NCI-H774 (cell line): ENCODE measurements around the gene NTM.

Experiments
- DNase-seq: peaks from one replicate; lab custom pipeline; 2025; lab: John Stamatoyannopoulos, UW

Gene NTM

DNA sequence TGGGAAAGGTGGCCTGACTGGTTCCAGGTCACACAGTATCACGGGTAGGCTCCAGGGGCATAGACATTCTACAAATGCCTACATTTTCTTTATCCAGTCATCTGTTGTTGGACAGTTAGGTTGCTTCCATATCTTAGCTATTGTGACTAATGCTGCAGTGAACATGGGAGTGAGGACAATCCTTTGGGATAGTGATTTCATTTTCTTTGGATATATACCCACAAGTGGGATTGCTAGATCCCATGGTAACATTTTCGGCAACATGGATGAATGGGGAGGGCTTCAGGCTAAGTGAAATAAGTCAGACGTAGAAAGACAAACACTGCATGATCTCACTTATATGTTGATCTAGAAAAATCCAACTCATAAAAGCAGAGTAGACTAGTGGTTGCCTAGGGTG, 744.3 kb downstream of the NTM start:
- no peak for DNase-seq

DNA sequence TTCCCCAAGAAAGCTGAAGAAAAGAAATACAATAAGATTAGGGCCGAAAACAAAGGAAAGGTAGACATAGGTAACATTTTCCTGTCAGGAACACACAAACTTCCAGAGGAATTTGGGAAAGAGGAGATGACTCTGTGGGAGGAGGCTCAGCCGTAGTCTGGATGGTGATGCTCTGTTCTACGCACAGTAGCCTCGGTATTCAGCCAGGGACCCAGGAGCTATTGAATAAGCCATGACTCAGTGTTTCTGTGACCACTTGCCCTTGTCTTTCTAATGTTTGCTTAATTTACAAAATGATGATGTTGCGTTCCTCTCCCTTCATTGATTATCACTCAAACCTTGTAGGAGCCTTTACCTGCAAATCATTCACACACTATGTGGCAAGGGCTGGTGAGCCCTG, 745.0 kb downstream of the NTM start:
- DNase-seq, result no peak

DNA sequence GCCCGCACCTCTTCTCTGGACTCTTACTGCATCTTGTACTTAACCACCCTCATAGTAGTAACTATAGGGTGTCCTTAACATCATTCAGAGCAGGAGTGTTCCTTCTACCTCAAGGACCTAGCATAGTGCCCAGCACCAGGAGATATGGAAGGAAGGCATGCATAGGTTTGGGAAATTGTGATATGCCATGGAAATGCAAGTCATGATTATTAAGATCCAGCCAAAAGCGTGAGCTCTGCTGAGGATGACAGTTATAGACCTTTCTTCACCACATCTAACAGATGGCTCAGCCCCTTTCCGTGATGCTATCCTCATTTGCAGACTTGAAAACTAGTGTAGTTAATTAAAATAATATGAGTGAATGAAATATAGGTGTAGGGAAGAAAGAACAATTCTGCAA, 746.1 kb downstream of the NTM start:
- DNase-seq, result no peak

DNA sequence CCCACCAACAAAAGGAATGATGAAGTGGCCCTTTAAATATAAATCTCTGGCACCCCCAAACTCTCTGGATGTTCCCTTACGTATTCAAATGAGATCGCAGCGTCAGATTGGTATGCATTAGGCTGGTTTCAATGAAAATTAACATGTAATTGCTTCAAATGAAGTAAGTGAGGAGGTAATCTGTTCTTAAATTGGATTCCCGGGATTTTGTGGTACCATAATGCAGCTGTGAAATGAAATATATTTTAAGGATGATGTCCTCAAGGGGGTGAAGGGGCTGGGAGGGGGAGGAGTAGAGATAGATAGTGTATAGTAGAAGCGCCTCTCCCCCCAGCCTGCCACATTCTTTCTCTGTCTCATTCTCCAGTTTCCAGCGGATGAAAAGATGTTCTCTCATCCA, 748.2 kb downstream of the NTM start:
- DNase-seq, result no peak

DNA sequence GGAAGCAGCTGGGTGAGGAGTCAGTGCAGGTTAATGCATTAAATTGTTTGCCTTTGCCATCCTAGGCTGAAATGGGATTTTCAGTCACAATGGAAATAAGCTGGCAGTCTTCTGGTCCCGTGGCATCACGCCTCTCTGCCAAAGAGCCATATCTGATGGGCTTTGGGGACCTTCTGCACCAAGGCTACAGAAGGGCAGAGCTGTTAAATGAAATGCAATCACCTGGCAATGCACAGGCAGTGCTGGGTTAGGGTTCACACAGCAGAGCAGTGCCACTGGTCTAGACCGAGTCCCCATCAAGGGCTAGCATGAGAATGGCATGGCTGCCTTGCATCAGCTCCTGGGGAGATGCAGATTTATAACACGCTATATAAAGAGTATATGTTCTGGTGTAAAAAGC, 749.2 kb downstream of the NTM start:
- DNase-seq, result no peak

DNA sequence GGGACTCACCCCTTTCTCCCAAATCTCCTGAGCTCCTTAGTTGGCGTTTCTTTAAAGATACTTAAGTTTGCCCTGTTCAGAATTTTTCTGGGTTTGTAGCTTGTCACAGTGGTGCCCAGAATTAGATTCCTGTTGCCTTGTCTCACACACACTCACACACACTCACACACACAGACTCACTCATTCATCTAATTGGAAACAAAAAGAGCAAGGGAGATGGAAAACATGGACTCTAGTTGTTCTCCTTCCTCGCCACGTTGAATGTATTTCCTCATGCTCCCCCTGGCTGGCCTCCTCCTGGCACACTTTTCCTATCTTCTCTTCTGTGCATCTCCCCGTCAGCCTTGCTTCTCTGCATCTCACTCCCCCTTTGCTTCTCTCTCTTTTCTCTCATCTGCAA, 752.3 kb downstream of the NTM start:
- no peak for DNase-seq

DNA sequence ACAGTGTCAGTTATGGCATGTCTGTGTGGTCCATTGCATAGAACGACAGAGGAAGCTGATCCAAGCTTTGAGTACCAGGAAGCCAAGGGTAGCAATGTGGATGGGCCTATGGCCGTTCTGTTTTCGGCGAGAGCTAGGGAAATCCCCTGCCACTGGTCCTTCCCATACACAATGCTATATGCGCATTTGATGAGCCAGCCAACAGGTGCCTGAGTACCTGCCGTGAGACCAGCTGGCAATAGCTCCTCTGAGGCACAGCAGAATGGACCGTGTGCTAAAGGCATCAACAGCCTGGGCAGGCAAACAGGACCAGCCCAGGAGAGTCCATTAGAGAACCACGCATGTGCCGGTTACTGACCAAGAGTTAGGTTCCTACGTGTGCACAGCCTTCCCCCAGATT, 753.0 kb downstream of the NTM start:
- DNase-seq, result no peak

DNA sequence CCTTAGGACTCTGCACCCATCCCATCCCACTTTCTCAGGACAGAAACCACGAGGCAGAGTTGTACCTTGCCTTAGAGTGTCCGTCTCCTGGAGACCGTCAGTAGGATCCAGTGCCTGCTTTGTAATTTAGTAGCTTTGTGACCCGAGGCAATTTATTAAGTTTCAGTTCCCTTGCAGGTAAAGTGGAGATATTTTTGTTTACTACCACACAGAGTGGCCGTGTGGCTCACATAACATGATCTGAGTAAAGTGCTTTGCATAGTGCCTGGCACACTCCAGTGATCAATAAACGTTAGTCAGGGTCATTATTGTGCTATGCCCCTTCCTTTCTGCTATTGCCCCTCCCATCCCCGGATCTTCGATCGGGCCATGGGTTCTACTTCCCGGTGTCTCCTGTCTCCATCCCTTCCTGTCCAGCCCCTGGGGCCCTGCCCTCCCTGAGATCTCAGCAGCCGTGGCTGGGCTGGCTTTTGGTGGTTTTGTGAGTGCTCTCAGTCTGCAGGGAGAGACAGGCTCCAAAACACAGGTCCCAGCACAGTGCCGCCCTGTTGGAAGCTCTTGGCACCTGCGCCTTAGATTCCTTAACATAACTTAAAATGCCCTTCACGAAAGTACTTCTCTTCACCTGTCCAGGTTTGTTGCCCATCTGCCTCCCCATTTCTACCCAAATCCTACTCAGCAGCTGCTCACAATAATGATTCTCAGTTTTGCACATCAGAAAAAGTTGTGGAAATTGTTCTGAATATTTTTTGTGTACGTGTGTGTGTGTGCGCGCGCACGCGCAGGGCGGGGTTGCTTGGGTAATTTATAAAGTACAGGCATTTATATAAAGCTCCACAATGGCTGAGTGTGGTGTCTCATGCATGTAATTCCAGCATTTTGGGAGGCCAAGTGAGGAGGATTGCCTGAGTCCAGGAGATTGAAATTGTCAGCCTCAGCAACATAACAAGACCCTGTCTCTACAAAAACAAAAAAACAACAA, 753.7 kb downstream of the NTM start:
- no peak for DNase-seq

DNA sequence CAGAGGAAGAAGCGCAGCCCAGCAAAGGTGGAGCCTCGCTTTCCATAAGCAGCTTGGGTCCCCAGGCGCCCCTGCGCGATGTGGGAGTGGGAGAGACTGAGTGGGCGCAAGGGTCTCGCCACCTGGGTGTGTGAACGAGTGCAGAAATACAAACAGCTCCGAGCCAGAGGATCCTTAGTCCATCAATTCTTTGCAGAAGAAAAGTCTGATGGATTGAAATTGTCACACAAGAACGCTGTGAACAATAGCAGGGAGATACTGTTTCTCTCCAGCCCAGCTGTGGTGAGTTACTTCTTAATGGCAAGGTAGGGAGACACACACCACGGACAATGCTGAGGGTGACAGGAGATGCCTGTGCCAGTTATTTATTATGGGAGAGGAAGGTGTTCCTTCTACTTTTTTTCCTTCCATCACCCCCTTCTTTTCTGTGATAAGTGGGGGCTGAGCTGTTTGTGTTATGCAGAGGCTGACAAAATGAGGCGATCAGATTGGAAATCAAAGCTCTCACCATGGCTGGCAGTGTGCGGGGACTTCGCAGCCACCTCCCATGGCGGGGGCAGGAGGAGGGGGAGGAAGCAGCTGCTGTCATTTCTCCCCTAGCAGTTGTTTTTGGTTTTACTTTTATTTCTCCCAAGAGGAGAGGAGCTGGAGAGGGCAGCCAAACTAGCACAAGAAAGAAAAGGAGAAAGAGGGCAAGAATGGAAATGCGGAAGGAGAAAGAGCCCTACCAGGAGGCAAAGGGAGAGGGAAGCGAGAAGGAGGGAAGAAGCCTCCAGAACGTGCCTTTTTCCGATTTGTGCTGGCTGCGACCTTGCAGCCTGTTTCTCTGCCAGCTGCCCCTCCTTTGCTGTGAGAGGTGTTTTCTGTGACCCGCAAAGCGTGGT, 755.8 kb downstream of the NTM start:
- no peak for DNase-seq

DNA sequence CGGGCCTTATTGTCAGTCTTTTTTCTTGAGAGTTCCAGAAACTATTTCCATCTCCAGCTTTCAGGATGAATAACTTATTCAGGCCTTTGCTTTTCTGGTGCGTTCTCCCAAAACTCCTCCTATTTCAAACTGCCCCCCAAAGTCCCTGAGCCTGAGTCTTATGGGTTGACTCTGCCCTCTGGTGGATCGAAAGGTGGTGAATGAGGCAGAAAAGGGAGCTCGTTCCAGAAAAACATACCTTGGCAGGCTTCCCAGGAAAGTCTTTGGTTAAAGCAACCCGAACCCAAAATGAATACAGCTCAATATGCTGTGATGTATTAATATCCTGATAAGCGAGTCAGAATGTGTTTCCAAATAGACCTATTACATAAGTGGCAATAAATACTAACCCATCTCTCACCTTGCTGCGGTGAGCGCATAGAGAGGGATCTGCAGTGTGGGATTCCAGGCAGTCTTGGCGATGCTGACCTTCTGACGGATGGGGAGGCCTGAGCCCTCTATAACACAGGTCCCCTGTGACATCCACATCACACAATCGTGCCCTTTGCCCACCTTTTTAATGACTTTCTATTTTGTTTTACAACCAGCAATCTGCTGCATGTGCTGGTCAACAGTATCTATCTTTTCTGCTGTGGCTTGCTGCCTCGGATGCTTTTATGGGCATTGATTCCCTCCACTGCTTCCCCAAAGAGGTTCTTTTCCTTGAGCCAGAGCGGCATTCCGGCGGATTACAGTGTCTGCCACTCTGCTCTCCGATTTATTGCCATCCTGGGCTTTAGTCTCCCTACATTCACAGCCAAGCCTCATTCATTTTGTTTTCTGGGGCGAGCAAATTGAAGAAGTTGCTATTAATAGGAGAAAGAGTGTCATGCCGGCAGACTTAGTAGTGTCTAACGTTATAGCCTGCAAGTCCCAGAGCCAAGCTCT, 756.8 kb downstream of the NTM start:
- DNase-seq, result peak; percentile 45

DNA sequence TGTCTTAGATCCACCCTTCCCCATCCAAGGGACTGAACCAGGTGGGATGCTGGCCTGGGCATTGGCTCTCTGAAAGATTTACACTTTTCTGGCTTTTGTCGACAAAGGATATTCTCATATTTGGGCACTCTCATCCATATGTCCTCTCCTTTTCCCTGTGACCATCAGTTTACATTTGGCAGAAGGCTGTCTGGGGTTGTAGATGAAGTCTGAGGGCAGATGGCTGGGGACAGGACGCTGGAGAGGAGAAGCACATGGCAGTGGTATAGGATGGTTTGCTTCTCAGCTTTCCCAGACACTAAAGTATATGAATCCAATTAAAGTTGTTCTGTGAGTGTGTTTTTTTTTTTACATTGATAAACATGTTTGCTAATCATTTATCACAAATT, 757.5 kb downstream of the NTM start:
- DNase-seq, result no peak

DNA sequence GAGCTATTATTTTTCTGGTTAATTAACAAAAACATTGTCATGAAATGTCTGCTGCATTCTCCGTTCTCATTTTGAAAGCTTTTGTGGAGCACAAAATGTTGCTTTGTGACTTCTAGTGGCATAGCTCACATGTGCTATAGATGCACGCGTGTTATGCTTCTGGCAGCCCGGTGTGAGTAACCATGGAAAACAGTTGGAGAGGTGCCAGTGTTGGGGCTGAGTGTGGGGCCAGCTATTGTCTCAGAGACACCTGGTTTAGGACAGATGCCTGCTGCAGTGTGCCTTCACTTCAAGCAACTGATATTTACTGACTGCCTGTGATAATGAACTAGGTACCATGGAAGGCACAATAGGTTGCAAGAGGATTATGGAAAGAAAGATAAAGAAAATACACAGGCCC, 760.6 kb downstream of the NTM start:
- peak; percentile 90 for DNase-seq

DNA sequence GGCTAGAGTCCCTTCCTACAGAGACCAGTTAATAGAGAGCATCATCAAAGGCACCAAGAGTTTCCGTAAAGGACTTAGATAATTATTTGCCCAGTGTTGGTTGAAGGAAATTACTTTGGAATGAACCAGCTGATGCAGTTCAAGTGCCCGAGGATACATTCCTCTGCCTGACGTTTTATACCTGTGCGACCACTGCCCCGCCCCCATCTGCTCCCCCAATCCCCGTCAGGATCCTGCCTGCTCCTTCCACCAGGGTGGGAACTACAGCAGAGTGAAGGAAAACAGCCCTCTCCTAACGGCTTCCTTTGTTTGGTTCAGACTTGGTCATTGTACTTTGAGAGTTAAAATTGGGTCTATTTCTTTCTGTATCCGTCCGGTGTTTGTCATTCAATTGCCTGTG, 761.5 kb downstream of the NTM start:
- no peak for DNase-seq

DNA sequence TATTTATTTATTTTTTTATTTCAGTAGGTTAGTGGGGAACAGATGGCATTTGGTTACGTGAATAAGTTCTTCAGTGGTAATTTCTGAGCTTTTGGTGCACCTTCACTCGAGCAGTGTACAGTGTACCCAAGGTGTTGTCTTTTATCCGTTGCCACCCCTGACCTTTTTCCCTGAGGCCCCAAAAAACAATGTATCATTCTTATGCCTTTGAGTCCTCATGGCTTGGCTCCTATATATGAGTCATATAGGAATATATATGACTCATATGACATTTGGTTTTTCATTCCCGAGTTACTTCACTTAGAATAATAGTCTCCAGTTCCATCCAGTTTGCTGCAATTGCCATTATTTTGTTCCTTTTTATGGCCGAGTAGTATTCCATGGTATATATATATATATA, 763.9 kb downstream of the NTM start:
- DNase-seq, result peak; percentile 32

DNA sequence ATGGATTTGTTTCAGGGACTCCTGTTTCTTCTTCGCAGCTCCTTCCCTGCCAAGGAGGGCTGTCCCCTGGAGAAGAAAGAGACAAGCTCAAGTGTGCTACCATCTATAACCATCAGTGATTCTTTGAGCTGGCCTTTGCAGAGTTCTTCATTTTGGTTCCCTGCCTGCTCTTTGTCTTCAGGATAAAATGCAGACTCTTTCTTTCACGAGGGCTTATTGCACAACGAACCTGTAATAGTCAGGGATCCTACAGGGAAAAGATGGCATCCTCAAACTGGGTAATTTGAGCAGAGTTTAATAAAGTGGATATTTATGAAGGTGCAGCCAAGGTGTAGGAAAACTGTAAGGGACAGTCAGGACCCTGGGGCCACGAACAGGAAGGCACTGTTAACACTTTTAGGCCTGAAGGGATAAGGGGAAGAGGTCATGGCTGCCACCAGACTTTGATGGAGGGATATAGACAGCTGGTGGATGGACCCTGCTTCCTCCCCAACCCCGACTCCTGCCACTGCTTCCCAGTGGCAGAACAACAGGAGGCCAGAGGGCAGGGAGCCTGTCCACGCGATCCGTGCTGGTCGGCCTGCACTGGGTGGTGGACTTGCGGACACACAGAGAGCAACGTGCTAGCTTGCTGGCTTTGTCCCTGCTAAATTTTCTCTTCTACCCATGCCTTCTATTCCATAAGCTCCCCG, 767.0 kb downstream of the NTM start:
- DNase-seq, result no peak

DNA sequence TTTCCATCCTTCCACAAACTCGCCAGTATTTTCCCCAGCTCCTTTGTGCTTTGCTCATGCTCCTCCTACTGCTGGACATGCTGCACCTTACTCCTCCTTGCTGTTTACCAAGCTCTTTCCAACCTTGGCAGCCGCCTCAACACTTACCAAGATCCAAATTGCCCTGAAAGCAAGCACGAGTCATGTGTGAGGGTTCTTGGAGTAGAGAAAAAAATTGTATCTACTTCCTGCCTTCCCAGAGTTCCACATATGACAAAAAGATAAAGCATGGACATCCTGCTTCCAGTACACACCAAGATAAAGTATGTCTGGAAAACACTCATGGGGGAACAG, 767.5 kb downstream of the NTM start:
- DNase-seq, result no peak

DNA sequence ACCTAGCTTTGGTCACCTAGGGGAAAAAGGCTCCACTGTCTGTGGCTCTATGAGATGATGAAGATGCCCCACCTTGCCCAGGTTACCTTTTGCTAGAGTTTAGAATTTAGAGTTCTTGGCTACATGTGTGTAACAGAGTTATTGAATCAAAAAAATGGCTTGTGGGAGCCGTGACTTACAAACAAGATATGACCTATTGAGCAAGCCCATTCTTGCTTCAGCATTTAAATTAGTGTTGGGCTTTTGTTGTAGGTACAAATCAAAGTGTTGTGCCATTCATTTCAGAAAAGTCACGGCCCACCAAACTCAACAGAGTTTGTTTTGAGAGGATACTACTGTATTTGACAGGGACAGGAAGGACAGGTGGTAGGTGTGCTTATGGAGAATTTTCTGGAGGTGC, 768.8 kb downstream of the NTM start:
- DNase-seq, result no peak

DNA sequence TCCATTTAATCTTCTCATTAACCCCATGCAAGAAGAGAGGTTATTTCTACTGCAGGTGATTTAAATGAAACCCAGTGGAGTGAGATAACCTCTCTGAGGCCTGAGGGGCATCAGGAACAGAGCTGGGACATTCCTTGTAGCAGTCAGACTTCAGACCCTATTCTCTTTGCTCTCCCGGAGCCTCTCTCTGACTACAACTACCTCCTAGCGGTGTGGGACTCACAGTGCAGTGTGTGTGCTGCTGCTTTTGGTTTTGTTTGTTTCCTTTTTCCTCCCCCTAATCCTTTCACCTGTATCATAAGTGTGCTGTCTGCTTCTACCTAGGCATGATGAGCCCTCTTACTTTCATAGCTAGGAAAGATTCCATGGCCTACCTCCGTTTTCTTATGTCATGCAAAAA, 769.6 kb downstream of the NTM start:
- peak; percentile 27 for DNase-seq

DNA sequence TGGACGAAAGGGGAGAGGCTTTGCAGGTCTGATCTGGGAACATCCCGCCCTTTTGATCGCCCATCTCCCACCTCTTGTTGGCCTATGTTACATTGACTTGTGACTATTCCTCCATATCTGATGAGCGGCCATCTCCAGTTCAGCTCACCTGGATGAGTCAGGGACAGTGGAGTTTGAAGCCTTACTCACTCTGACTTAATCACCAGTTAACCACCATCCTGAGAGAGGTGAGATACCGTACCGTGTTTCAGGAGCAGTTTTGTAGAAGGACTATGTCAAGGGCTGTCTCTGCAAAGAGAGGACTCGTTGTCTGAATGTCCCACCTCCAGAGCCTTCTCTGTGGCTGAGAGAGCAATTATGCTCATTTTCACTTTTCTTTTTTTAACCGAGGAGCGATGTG, 771.7 kb downstream of the NTM start:
- DNase-seq, result no peak

DNA sequence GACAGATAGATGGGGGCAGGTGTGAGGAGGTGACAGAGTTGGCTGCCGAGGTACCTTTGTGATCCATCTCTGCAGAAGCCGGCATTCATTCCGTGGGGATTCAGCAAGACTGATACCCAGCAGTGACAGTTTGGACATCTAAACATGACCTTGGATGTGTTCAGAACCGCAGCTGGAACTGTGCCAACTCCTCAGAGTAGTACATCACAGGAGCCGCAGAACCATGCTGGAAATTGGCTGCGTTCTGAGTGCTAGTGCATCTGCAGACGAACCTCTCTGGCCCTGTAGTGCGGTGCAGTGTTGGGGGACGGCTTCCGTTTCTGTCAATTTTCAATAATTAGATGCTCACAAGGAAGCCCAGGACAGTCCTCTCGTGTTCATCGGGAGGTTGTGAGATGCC, 772.1 kb downstream of the NTM start:
- DNase-seq, result no peak

DNA sequence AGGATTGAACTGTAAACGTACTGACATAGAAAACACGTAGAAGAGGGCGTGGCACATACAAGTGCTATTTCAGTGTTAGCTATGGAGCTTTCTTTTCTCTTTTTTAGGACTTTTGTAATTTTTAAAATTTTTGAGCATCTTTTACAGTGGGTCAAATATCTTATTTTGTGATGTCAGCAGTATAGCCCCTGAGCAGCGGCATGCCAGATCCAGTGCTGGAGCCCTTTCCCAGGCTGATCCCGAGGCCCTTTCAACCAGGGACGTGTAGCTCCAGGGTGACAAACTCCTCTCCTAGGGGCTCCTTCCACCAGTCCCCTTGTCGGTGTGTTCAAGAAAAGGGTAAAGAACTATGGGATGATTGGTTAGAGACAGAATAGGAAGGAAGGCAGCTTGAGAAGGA, 777.0 kb downstream of the NTM start:
- DNase-seq, result no peak

DNA sequence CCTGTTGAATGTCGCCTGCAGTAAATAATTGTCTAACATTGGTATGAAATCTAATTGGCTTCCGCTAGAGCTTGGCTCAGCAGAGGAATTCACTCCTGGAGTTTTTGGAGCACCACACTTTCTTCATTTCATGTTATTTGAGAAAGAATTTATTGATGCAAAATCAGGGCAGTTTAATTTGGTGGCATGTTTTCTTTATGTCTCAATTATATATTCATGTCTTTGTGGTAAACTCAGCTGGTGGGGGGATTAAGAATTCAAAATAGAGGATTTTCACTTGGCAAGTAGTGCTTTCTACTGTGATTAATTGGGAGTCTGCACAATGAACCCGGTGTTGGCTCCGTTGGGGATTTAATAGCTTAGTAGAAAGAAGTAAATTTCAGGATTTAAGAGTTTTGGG, 784.4 kb downstream of the NTM start:
- DNase-seq, result no peak
